HG03378 (cell line): ENCODE measurements around the gene SUCLA2.
A peak's percentile ranks its signal among the peaks of the same experiment; 100 is the strongest.
"Not testable (repeated sequence)": the region's sequence is repeated elsewhere in the genome, so short reads cannot be mapped to it uniquely, and the experiment has no call there.

Experiments
- ATAC-seq: cut with Tn5 transposase; IDR thresholded peaks from one replicate; pipeline ENCODE4 v1.9.1; 2021; ENCODE audit warnings: mild to moderate bottlenecking, moderate library complexity; ENCODE audit not compliant: unreplicated experiment

SUCLA2 gene

GRCh38 chr13:48001114-48001881 lies at the start of gene SUCLA2:
TSS of gene SUCLA2 (minus strand) at chr13:48001273. CDS start at chr13:48001269, 4 bp downstream.
- peak; percentile 88 for ATAC-seq

- no peak for ATAC-seq
These were observed 49.5 kb upstream of the SUCLA2 start for GRCh38 chr13:48050550-48050949.

GRCh38 chr13:48043789-48044503 lies 42.9 kb upstream of the SUCLA2 start:
- ATAC-seq: no peak

- no peak for ATAC-seq
These were observed 41.8 kb upstream of the SUCLA2 start for GRCh38 chr13:48042894-48043293.

GRCh38 chr13:48040896-48041295 lies 39.8 kb upstream of the SUCLA2 start:
- ATAC-seq: no peak

- ATAC-seq: no peak
These were observed 39.0 kb upstream of the SUCLA2 start for GRCh38 chr13:48040049-48040448.

GRCh38 chr13:48038761-48039160 lies 37.7 kb upstream of the SUCLA2 start:
- no peak for ATAC-seq

GRCh38 chr13:48037346-48038173 lies 36.5 kb upstream of the SUCLA2 start, which contains the start of gene NUDT15:
TSS of gene NUDT15 (plus strand) at chr13:48037726. CDS start at chr13:48037747, 21 bp downstream.
- peak; percentile 90 for ATAC-seq

- ATAC-seq: no peak
These were observed 28.8 kb upstream of the SUCLA2 start for GRCh38 chr13:48029859-48030258.

- ATAC-seq: no peak
These were observed 27.0 kb upstream of the SUCLA2 start for GRCh38 chr13:48028066-48028465.

- no peak for ATAC-seq
These were observed 18.7 kb upstream of the SUCLA2 start for GRCh38 chr13:48019796-48020195.

GRCh38 chr13:48018637-48019036 lies 17.6 kb upstream of the SUCLA2 start:
- ATAC-seq: no peak

GRCh38 chr13:48014359-48014758 lies 13.3 kb upstream of the SUCLA2 start:
- no peak for ATAC-seq

- ATAC-seq: no peak
These were observed 11.6 kb upstream of the SUCLA2 start for GRCh38 chr13:48012668-48013067.

GRCh38 chr13:48010698-48011097 lies 9.6 kb upstream of the SUCLA2 start:
- ATAC-seq: no peak

- no peak for ATAC-seq
These were observed 8.2 kb upstream of the SUCLA2 start for GRCh38 chr13:48009284-48009683.

- ATAC-seq: no peak
These were observed 5.3 kb upstream of the SUCLA2 start for GRCh38 chr13:48006396-48006795.

- ATAC-seq: no peak
These were observed 3.1 kb upstream of the SUCLA2 start for GRCh38 chr13:48004201-48004600.

- ATAC-seq: not testable (repeated sequence)
These were observed 926 bp upstream of the SUCLA2 start for GRCh38 chr13:48001999-48002398.

- ATAC-seq: peak; percentile 47
These were observed 437 bp downstream of the SUCLA2 start for GRCh38 chr13:48000559-48001113.

- ATAC-seq: no peak
These were observed 1.1 kb downstream of the SUCLA2 start for GRCh38 chr13:47999973-48000372.
